Endometrial microvascular endothelial cells (primary cell): ENCODE results near the gene HLA-G. TPM values are rescaled to one million over a fixed set of nuclear protein-coding genes. Genes with fewer than 3 reads are reported as not detected.
"Not testable (repeated sequence)": the region's sequence is repeated elsewhere in the genome, so short reads cannot be mapped to it uniquely, and the experiment has no call there.

Experiments
- in situ Hi-C: cut with HindIII; loops from 2 replicates; pipeline ENCODE4 v1.10.0; 2017; ENCODE audit warnings: low sequenced_read_pairs, low pct_unique_long_range_greater_than_20kb; ENCODE audit errors: inconsistent ontology term
- total RNA-seq: library from RNA; depleted of rRNA; stranded (reverse); fragments of >200 nt; gene quantifications from one replicate; pipeline ENCODE4 v1.2.3, GENCODE V29; 2015; ENCODE audit errors: inconsistent ontology term

The HLA-G gene
- total RNA-seq, 1 donor from 2014 or later: not detected

DNA sequence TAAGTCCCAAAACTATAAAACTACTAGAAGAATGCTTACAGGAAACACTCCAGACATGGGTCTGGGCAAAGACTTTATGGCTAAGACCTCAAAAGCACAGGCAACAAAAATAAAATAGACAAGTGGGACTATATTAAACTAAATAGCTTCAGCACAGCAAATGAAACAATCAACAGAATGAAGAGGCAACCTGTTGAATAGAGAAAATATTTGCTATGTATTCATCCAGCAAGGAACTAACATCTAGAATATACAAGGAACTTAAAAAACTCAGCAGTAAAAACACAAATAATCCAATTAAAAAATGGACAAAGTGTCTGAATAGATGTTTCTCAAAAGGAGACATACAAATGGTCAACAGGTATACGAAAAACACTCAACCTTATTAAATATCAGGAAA lies 30.4 kb downstream of the HLA-G start:
- in situ Hi-C loops: no loop called here

DNA sequence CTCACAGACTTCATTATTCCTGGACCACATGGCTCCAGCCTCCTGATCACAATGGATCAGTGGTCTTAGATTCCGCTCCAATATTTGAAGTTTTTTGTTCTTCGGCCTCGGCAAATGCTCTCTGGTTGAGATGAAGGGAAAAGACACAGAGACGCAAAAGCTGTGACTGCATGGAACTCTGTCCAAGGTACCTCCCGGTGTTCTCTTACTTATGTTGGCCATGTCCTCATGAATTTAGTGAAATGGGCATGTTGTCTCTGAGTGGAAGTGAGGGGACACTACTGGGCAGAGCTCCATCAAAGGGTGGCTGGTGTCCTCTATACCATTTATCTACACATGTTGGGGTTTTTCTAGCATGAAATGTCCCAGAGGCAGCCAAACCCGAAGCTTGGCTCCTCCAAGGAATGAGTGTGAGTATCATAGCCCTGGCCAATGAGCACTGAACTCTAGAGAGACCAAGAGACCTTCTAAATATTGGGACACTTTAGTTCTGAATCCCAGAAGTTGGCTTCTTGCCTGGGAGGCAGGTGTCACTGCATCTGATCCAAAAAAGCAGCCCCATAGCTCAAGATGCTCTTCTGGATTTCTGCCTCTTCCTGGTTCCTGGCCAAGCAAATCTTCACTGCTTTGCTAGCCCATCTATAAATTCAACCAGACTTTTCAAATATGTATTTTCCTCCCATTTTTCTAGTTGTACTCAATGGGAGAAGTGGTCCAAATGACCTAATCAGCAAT lies 34.1 kb downstream of the HLA-G start:
- in situ Hi-C loops: no loop called here

DNA sequence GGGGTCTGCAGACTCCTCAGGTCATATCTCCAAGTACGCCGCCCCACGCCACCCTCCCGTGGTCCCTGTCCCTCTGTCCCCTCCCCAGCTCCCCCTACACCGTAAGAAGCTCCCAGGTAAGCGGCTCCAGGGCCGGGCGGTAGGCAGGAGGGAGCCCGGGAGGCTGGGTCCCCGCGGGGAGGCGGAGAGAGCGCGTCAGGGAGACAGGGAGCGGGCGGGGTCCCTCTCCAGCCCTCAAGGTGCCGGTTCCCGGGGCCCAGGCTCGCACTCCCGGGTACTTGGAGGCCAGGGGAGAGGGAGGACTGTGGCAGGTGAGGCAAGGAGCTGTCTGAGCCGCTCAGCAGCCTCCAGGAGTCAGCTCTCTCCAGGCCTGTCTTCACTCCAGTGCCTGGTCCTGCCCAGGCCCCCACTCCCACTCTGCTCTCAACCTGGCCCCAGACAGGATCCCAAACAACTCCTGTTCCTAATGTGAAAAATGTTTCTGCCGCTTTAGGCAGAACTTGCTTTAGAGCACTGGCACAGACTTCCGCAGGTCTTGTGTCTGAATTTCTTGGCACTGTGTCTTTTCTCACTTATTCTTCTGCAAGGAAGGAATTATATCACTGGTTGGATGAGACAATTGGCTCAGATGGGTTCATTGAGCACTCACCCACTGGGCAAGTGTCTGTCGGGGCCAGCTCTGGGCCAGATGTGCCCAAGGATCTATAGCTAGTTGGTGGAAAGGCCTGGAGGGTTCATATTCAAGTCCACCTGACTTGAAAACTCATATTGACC lies 36.6 kb downstream of the HLA-G start:
- in situ Hi-C loops: no loop called here

GRCh38 chr6:29865631-29866030 lies 38.0 kb downstream of the HLA-G start:
- in situ Hi-C loops: no loop called here

DNA sequence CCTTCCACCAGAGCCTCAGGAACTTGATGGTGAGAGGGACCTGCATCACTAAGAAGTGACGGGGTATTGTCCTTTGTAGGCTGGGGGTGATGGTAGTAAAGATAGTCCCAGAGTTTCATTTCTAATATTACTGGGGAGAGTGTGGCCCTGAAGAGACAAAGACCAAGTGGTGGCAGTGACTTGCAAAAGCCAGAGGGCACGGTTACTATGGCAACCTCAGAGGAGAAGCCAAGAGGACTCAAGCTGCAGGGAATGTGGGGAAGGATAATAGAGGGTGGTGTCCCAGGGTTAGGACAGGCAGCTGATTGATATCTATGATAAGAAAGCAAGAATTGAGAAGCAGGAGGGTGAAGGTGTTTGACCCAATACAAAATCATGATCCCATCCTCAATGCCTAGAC lies 42.5 kb downstream of the HLA-G start:
- in situ Hi-C loops: no loop called here

- in situ Hi-C loops: no loop called here
These were observed 45.2 kb downstream of the HLA-G start for GRCh38 chr6:29872791-29873190.

DNA sequence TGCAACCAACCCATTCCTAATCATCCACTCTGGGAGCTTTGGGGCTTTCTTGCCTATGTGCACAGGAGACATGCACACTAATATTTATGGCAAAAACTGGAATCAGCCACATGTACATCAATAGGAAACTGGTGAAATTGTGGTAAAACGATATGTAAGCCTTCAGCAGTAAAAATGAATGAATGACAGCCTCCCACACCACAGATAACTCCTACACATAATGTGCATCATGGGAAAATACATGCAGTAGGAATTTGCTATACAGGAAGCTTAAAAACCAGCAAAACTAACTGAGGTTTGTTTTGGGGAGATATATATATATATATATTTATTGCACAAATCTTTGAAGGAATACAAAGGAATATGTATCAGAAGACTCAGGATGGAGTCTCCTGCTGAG lies 47.6 kb downstream of the HLA-G start:
- in situ Hi-C loops: no loop called here

GRCh38 chr6:29875734-29876133 lies 48.1 kb downstream of the HLA-G start:
- in situ Hi-C loops: not testable (repeated sequence)

Other genes starting within 250 kb of the HLA-G start
- gene OR2H2, start 242.7 kb upstream of the HLA-G start, total RNA-seq: not detected
- gene GABBR1, start 194.6 kb upstream of the HLA-G start, total RNA-seq: 6.7 TPM
- not detected for gene MOG, start 170.7 kb upstream of the HLA-G start, total RNA-seq
- 2.5 TPM for gene ZFP57, start 146.7 kb upstream of the HLA-G start, total RNA-seq
- 13.4 TPM for gene HLA-F, start 104.4 kb upstream of the HLA-G start, total RNA-seq
- 723 TPM for gene HLA-A, start 114.7 kb downstream of the HLA-G start, total RNA-seq
- 52.0 TPM for gene POLR1H, start 233.4 kb downstream of the HLA-G start, total RNA-seq
- 37.1 TPM for gene PPP1R11, start 239.4 kb downstream of the HLA-G start, total RNA-seq
- not detected for gene RNF39, start 247.9 kb downstream of the HLA-G start, total RNA-seq